ENCODE data around the gene ZCCHC8. TPM values are rescaled to one million over a fixed set of nuclear protein-coding genes. Genes with fewer than 3 reads are reported as not detected.

The ZCCHC8 gene
- total and polyA plus RNA-seq, 3 donors from 2014 or later: 25.6 to 38.3 (median 28.8) TPM

DNA sequence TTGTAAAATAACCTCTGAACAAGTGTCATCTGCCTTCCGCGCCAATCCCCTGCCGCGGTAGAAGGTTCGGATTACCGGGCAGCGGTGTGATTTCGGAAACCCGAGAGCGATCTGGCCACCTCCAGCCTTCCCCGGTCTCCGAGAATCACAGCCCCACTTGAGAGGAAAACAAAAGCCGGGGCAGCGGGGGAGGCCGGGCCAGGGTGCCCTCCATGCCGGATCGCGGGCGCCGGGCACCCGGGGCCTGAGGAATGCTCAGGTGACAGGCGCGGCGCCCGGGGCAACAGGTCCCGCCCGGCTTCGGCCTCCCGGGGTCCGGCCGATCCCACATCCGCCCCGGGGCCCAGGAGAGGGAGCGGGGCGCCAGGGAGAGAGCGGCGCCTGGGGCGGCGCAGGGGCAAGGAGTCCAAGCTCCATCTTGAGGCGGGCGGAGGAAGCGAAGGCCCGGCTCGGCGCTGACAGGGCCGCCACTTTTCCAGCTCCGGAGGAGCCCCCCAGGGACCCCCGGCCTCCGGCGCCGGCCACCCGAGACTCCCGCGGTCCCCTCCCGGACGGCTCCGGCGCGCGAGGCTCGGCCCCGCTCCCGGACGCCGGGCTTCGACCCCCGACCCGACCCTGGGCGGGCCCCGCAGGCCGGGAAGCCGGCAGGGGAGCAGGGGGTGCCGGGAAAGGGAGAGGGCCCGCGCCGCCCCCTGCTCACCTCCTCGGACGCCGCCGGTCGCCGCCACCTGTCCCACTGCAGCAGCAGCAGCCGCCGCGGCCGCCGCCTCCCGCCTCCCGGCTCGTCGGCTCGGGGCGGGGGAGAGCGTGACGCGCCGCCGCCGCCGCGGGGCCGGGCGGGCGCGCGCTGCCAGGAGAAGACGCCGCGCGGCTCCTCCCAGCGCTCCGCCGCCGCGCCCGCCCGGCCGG lies 78.7 kb downstream of the ZCCHC8 start, which contains the start of gene CLIP1:
TSS of gene CLIP1 (minus strand) at position 849 of the 909 bp plus-strand sequence. CDS start 42,217 bp downstream, outside the sequence.
- H3K4me1 ChIP-seq: peaks cover 19% of the 10 kb centered on the region

More for the DNA sequence above, 78.7 kb downstream of the ZCCHC8 start, which contains the start of gene CLIP1:
- TF ChIP-seq POLR2A (IDR thresholded peaks at IDR 0.05): no peak
- TF ChIP-seq, protein P1, sequence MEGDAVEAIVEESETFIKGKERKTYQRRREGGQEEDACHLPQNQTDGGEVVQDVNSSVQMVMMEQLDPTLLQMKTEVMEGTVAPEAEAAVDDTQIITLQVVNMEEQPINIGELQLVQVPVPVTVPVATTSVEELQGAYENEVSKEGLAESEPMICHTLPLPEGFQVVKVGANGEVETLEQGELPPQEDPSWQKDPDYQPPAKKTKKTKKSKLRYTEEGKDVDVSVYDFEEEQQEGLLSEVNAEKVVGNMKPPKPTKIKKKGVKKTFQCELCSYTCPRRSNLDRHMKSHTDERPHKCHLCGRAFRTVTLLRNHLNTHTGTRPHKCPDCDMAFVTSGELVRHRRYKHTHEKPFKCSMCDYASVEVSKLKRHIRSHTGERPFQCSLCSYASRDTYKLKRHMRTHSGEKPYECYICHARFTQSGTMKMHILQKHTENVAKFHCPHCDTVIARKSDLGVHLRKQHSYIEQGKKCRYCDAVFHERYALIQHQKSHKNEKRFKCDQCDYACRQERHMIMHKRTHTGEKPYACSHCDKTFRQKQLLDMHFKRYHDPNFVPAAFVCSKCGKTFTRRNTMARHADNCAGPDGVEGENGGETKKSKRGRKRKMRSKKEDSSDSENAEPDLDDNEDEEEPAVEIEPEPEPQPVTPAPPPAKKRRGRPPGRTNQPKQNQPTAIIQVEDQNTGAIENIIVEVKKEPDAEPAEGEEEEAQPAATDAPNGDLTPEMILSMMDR (IDR thresholded peaks at IDR 0.05): peak in 2 of 3 experiments; percentile 17 to 18
- DNase-seq: peak; percentile 68
- Histone ChIP-seq H3K4me3 (peak within 1 kb of the TSS; percentile 80 to 91), H3K36me3 (ENCODE audit: low read depth, missing control alignments) (no peaks in the 10 kb centered on the region), H3K9me3 (no peaks in the 10 kb centered on the region), H3K27me3 (no peaks in the 10 kb centered on the region), H3K27ac (peak within 1 kb of the TSS; percentile 90 to 98)
- intact Hi-C loops (cut with DNase I; ENCODE audit: low total_unique reads): no loop called here
- 1% methylated on average over 70 of the region's 118 CpGs; no CpG with 5 or more reads in 1 of the 2 donors for WGBS, 2 donors

Small RNA genes lying within 50 kb of the gene (small RNA-seq; reads per million reads assigned to genes)
- gene RF00411: 0 reads per million in 2 donors

Other genes starting within 250 kb of the ZCCHC8 start
- 10 to 100 TPM; 36.1 to 41.3 TPM for gene VPS33A, start 234.4 kb downstream of the ZCCHC8 start, total RNA-seq
- gene VPS33A, start 234.4 kb downstream of the ZCCHC8 start, polyA plus RNA-seq (ENCODE audit: insufficient read depth, low read depth, low replicate concordance): 50.1 TPM
- gene CLIP1, start 78.3 kb downstream of the ZCCHC8 start, total RNA-seq: 10 to 100 TPM; 51.9 to 66.5 TPM
- gene CLIP1, start 78.3 kb downstream of the ZCCHC8 start, polyA plus RNA-seq (ENCODE audit: insufficient read depth, low read depth, low replicate concordance): 25.1 TPM
- 100 to 1,000 TPM in 1 of 2 donors, 10 to 100 TPM in 1; 93.1 to 133 TPM for gene RSRC2, start 26.0 kb upstream of the ZCCHC8 start, total RNA-seq
- 50.7 TPM for gene RSRC2, start 26.0 kb upstream of the ZCCHC8 start, polyA plus RNA-seq (ENCODE audit: insufficient read depth, low read depth, low replicate concordance)
- gene KNTC1, start 26.3 kb upstream of the ZCCHC8 start, total RNA-seq: 100 to 1,000 TPM in 1 of 2 donors, 10 to 100 TPM in 1; 79.8 to 118 TPM
- gene KNTC1, start 26.3 kb upstream of the ZCCHC8 start, polyA plus RNA-seq (ENCODE audit: insufficient read depth, low read depth, low replicate concordance): 46.1 TPM
- 1 to 10 TPM in 1 of 2 donors, under 1 TPM in 1; 0.74 to 1.3 TPM for gene HCAR2, start 202.4 kb upstream of the ZCCHC8 start, total RNA-seq
- gene HCAR2, start 202.4 kb upstream of the ZCCHC8 start, polyA plus RNA-seq (ENCODE audit: insufficient read depth, low read depth, low replicate concordance): 2.7 TPM
- under 1 TPM in 1 of 2 donors, not detected in 1; 0.24 TPM for gene HCAR3, start 215.9 kb upstream of the ZCCHC8 start, total RNA-seq
- gene HCAR3, start 215.9 kb upstream of the ZCCHC8 start, polyA plus RNA-seq (ENCODE audit: insufficient read depth, low read depth, low replicate concordance): 0.36 TPM
- gene HCAR1, start 229.9 kb upstream of the ZCCHC8 start, total RNA-seq: under 1 TPM; 0.79 to 0.87 TPM
- 1.0 TPM for gene HCAR1, start 229.9 kb upstream of the ZCCHC8 start, polyA plus RNA-seq (ENCODE audit: insufficient read depth, low read depth, low replicate concordance)

All from testis (tissue), 3 donors.